ENCODE data around the gene PARL.
"Not testable (repeated sequence)": the region's sequence is repeated elsewhere in the genome, so short reads cannot be mapped to it uniquely, and the experiment has no call there.

PARL gene

GRCh38 chr3:183877227-183877626, 7.5 kb downstream of the PARL start:
- not testable (repeated sequence) for H3K36me3 ChIP-seq (ENCODE audit: control insufficient read depth, insufficient read depth, low read length); H3K9ac ChIP-seq (ENCODE audit: low read length); H3K9me3 ChIP-seq (ENCODE audit: control insufficient read depth, low read length); H3K27me3 ChIP-seq (ENCODE audit: control insufficient read depth, insufficient read depth, low read length); H3K4me3 ChIP-seq (ENCODE audit: low read length)
- peaks cover 17% of the 10 kb centered on the region for H3K4me1 ChIP-seq (ENCODE audit: control insufficient read depth, insufficient read depth, low read length)

GRCh38 chr3:183875411-183875810, 9.3 kb downstream of the PARL start:
- H3K36me3 ChIP-seq (ENCODE audit: control insufficient read depth, insufficient read depth, low read length), result no peaks in the 10 kb centered on the region
- H3K4me3 ChIP-seq (ENCODE audit: low read length), result no peak overlapping the region
- H3K9me3 ChIP-seq (ENCODE audit: control insufficient read depth, low read length), result no peaks in the 10 kb centered on the region
- H3K4me1 ChIP-seq (ENCODE audit: control insufficient read depth, insufficient read depth, low read length), result peaks cover 28% of the 10 kb centered on the region
- no peak overlapping the region for H3K9ac ChIP-seq (ENCODE audit: low read length)
- H3K27me3 ChIP-seq (ENCODE audit: control insufficient read depth, insufficient read depth, low read length), result no peaks in the 10 kb centered on the region

- Histone ChIP-seq H3K4me1 (ENCODE audit: control insufficient read depth, insufficient read depth, low read length) (peaks cover 28% of the 10 kb centered on the region), H3K36me3 (ENCODE audit: control insufficient read depth, insufficient read depth, low read length) (no peaks in the 10 kb centered on the region), H3K4me3 (ENCODE audit: low read length) (no peak overlapping the region), H3K9me3 (ENCODE audit: control insufficient read depth, low read length) (no peaks in the 10 kb centered on the region), H3K27me3 (ENCODE audit: control insufficient read depth, insufficient read depth, low read length) (no peaks in the 10 kb centered on the region), H3K9ac (ENCODE audit: low read length) (no peak overlapping the region)
Observed at GRCh38 chr3:183873914-183874313, 10.8 kb downstream of the PARL start.

GRCh38 chr3:183871541-183871940, 13.1 kb downstream of the PARL start:
- H3K9ac ChIP-seq (ENCODE audit: low read length), result no peak overlapping the region
- no peak overlapping the region for H3K4me3 ChIP-seq (ENCODE audit: low read length)
- no peaks in the 10 kb centered on the region for H3K36me3 ChIP-seq (ENCODE audit: control insufficient read depth, insufficient read depth, low read length)
- H3K27me3 ChIP-seq (ENCODE audit: control insufficient read depth, insufficient read depth, low read length), result no peaks in the 10 kb centered on the region
- no peaks in the 10 kb centered on the region for H3K9me3 ChIP-seq (ENCODE audit: control insufficient read depth, low read length)
- peaks cover 28% of the 10 kb centered on the region for H3K4me1 ChIP-seq (ENCODE audit: control insufficient read depth, insufficient read depth, low read length)

GRCh38 chr3:183870563-183870962, 14.1 kb downstream of the PARL start:
- no peak overlapping the region for H3K9ac ChIP-seq (ENCODE audit: low read length)
- no peaks in the 10 kb centered on the region for H3K36me3 ChIP-seq (ENCODE audit: control insufficient read depth, insufficient read depth, low read length)

GRCh38 chr3:183868796-183869195, 15.9 kb downstream of the PARL start:
- Histone ChIP-seq H3K4me1 (ENCODE audit: control insufficient read depth, insufficient read depth, low read length) (peaks cover 21% of the 10 kb centered on the region), H3K36me3 (ENCODE audit: control insufficient read depth, insufficient read depth, low read length) (no peaks in the 10 kb centered on the region)

More at GRCh38 chr3:183870563-183870962, 14.1 kb downstream of the PARL start:
- no peaks in the 10 kb centered on the region for H3K9me3 ChIP-seq (ENCODE audit: control insufficient read depth, low read length)
- no peak overlapping the region for H3K4me3 ChIP-seq (ENCODE audit: low read length)
- H3K27me3 ChIP-seq (ENCODE audit: control insufficient read depth, insufficient read depth, low read length), result no peaks in the 10 kb centered on the region
- peaks cover 28% of the 10 kb centered on the region for H3K4me1 ChIP-seq (ENCODE audit: control insufficient read depth, insufficient read depth, low read length)

GRCh38 chr3:183862610-183863009, 22.1 kb downstream of the PARL start:
- Histone ChIP-seq H3K9ac (ENCODE audit: low read length) (no peak overlapping the region), H3K36me3 (ENCODE audit: control insufficient read depth, insufficient read depth, low read length) (peaks cover 5% of the 10 kb centered on the region), H3K27me3 (ENCODE audit: control insufficient read depth, insufficient read depth, low read length) (no peaks in the 10 kb centered on the region), H3K4me1 (ENCODE audit: control insufficient read depth, insufficient read depth, low read length) (no peaks in the 10 kb centered on the region), H3K4me3 (ENCODE audit: low read length) (no peak overlapping the region), H3K9me3 (ENCODE audit: control insufficient read depth, low read length) (no peaks in the 10 kb centered on the region)

More at GRCh38 chr3:183868796-183869195, 15.9 kb downstream of the PARL start:
- H3K4me3 ChIP-seq (ENCODE audit: low read length), result no peak overlapping the region
- no peaks in the 10 kb centered on the region for H3K9me3 ChIP-seq (ENCODE audit: control insufficient read depth, low read length)
- H3K9ac ChIP-seq (ENCODE audit: low read length), result no peak overlapping the region
- no peaks in the 10 kb centered on the region for H3K27me3 ChIP-seq (ENCODE audit: control insufficient read depth, insufficient read depth, low read length)

GRCh38 chr3:183857863-183858262, 26.8 kb downstream of the PARL start:
- Histone ChIP-seq H3K36me3 (ENCODE audit: control insufficient read depth, insufficient read depth, low read length) (peaks cover 5% of the 10 kb centered on the region), H3K9me3 (ENCODE audit: control insufficient read depth, low read length) (no peaks in the 10 kb centered on the region), H3K4me1 (ENCODE audit: control insufficient read depth, insufficient read depth, low read length) (no peaks in the 10 kb centered on the region), H3K27me3 (ENCODE audit: control insufficient read depth, insufficient read depth, low read length) (no peaks in the 10 kb centered on the region), H3K9ac (ENCODE audit: low read length) (no peak overlapping the region), H3K4me3 (ENCODE audit: low read length) (no peak overlapping the region)

GRCh38 chr3:183854318-183855035, 30.2 kb downstream of the PARL start:
- Histone ChIP-seq H3K27me3 (ENCODE audit: control insufficient read depth, insufficient read depth, low read length) (no peaks in the 10 kb centered on the region), H3K4me1 (ENCODE audit: control insufficient read depth, insufficient read depth, low read length) (no peaks in the 10 kb centered on the region), H3K9me3 (ENCODE audit: control insufficient read depth, low read length) (no peaks in the 10 kb centered on the region), H3K36me3 (ENCODE audit: control insufficient read depth, insufficient read depth, low read length) (no peaks in the 10 kb centered on the region), H3K9ac (ENCODE audit: low read length) (no peak overlapping the region), H3K4me3 (ENCODE audit: low read length) (no peak overlapping the region)

GRCh38 chr3:183845608-183846288, 38.9 kb downstream of the PARL start:
- no peaks in the 10 kb centered on the region for H3K4me1 ChIP-seq (ENCODE audit: control insufficient read depth, insufficient read depth, low read length)
- peaks cover 8% of the 10 kb centered on the region for H3K36me3 ChIP-seq (ENCODE audit: control insufficient read depth, insufficient read depth, low read length)
- no peaks in the 10 kb centered on the region for H3K27me3 ChIP-seq (ENCODE audit: control insufficient read depth, insufficient read depth, low read length)
- H3K4me3 ChIP-seq (ENCODE audit: low read length), result no peak overlapping the region
- no peak overlapping the region for H3K9ac ChIP-seq (ENCODE audit: low read length)
- no peaks in the 10 kb centered on the region for H3K9me3 ChIP-seq (ENCODE audit: control insufficient read depth, low read length)

GRCh38 chr3:183845090-183845489, 39.6 kb downstream of the PARL start:
- Histone ChIP-seq H3K27me3 (ENCODE audit: control insufficient read depth, insufficient read depth, low read length) (no peaks in the 10 kb centered on the region), H3K36me3 (ENCODE audit: control insufficient read depth, insufficient read depth, low read length) (peaks cover 8% of the 10 kb centered on the region), H3K9ac (ENCODE audit: low read length) (no peak overlapping the region), H3K9me3 (ENCODE audit: control insufficient read depth, low read length) (no peaks in the 10 kb centered on the region), H3K4me1 (ENCODE audit: control insufficient read depth, insufficient read depth, low read length) (no peaks in the 10 kb centered on the region), H3K4me3 (ENCODE audit: low read length) (no peak overlapping the region)

GRCh38 chr3:183844606-183845005, 40.1 kb downstream of the PARL start:
- no peak overlapping the region for H3K9ac ChIP-seq (ENCODE audit: low read length)
- H3K4me1 ChIP-seq (ENCODE audit: control insufficient read depth, insufficient read depth, low read length), result no peaks in the 10 kb centered on the region
- no peaks in the 10 kb centered on the region for H3K27me3 ChIP-seq (ENCODE audit: control insufficient read depth, insufficient read depth, low read length)
- peaks cover 8% of the 10 kb centered on the region for H3K36me3 ChIP-seq (ENCODE audit: control insufficient read depth, insufficient read depth, low read length)
- no peaks in the 10 kb centered on the region for H3K9me3 ChIP-seq (ENCODE audit: control insufficient read depth, low read length)
- H3K4me3 ChIP-seq (ENCODE audit: low read length), result no peak overlapping the region

Data from mucosa of stomach (tissue), 1 donor.